Measurements from ENCODE around the gene OSTN.

- TF ChIP-seq POLR2A (IDR thresholded peaks at IDR 0.05) (no peak), CTCF (IDR thresholded peaks at IDR 0.05 in 8 of 11, conservative IDR thresholded peaks at IDR 0.05 in 3 of 11) (no peak), POLR2AphosphoS5 (IDR thresholded peaks at IDR 0.05) (no peak)
Measured at GRCh38 chr3:191292243-191293015, 93.4 kb downstream of the OSTN start.

All from spleen (tissue), 7 donors.